ENCODE data around the gene LDHAL6B. TPM values are rescaled to one million over a fixed set of nuclear protein-coding genes. Genes with fewer than 3 reads are reported as not detected.
A peak's percentile ranks its signal among the peaks of the same experiment; 100 is the strongest.

The LDHAL6B gene
- total and polyA plus RNA-seq, 8 donors: 0.09 to 0.17 (median 0.15) TPM; not detected in 4

GRCh38 chr15:59251001-59251845 lies 44.6 kb downstream of the LDHAL6B start:
- intact Hi-C loops (cut with DNase I): no loop called here
- H3K4me3 ChIP-seq: no peak overlapping the region
- no peak for TF ChIP-seq CTCF (IDR thresholded peaks at IDR 0.05)

GRCh38 chr15:59252137-59252536 lies 45.5 kb downstream of the LDHAL6B start:
- Histone ChIP-seq H3K27me3 (no peaks in the 10 kb centered on the region), H3K4me3 (no peak overlapping the region), H3K9me3 (no peaks in the 10 kb centered on the region), H3K4me1 (no peaks in the 10 kb centered on the region), H3K36me3 (peaks cover 0 to 7% of the 10 kb centered on the region in 2 donors), H3K27ac (no peak overlapping the region)
- no peak for DNase-seq
- ATAC-seq: no peak
- intact Hi-C loops (cut with DNase I): no loop called here
- no peak for TF ChIP-seq CTCF (IDR thresholded peaks at IDR 0.05)

More at GRCh38 chr15:59251001-59251845, 44.6 kb downstream of the LDHAL6B start:
- Histone ChIP-seq H3K4me1 (no peaks in the 10 kb centered on the region), H3K36me3 (peaks cover 0 to 7% of the 10 kb centered on the region in 2 donors), H3K27ac (no peak overlapping the region), H3K9me3 (no peaks in the 10 kb centered on the region), H3K27me3 (no peaks in the 10 kb centered on the region)
- DNase-seq (no peak), ATAC-seq (no peak)

- intact Hi-C loops (cut with DNase I): no loop called here
- H3K27ac ChIP-seq: no peak overlapping the region
- no peaks in the 10 kb centered on the region for H3K27me3 ChIP-seq
- no peak for DNase-seq
- no peaks in the 10 kb centered on the region for H3K4me1 ChIP-seq
- TF ChIP-seq CTCF (IDR thresholded peaks at IDR 0.05): no peak
- H3K36me3 ChIP-seq: peaks cover 0 to 7% of the 10 kb centered on the region in 2 donors
- no peak overlapping the region for H3K4me3 ChIP-seq
- H3K9me3 ChIP-seq: no peaks in the 10 kb centered on the region
- peak; percentile 58 for ATAC-seq
Measured at GRCh38 chr15:59255680-59256336, 49.2 kb downstream of the LDHAL6B start.

GRCh38 chr15:59256482-59256881 lies 49.8 kb downstream of the LDHAL6B start:
- Histone ChIP-seq H3K9me3 (no peaks in the 10 kb centered on the region), H3K27ac (no peak overlapping the region), H3K4me3 (no peak overlapping the region), H3K27me3 (no peaks in the 10 kb centered on the region), H3K36me3 (peaks cover 0 to 7% of the 10 kb centered on the region in 2 donors), H3K4me1 (no peaks in the 10 kb centered on the region)
- intact Hi-C loops (cut with DNase I): no loop called here
- DNase-seq (no peak), ATAC-seq (peak; percentile 72)
- TF ChIP-seq CTCF (IDR thresholded peaks at IDR 0.05): no peak

- DNase-seq (no peak), ATAC-seq (no peak)
- Histone ChIP-seq H3K27ac (no peak overlapping the region), H3K27me3 (no peaks in the 10 kb centered on the region), H3K4me3 (no peak overlapping the region), H3K9me3 (no peaks in the 10 kb centered on the region), H3K36me3 (peaks cover 0 to 7% of the 10 kb centered on the region in 2 donors), H3K4me1 (no peaks in the 10 kb centered on the region)
- no peak for TF ChIP-seq CTCF (IDR thresholded peaks at IDR 0.05)
- intact Hi-C loops (cut with DNase I): no loop called here
Measured at GRCh38 chr15:59257140-59257539, 50.5 kb downstream of the LDHAL6B start.
